ENCODE data around the gene DPAGT1. TPM values are rescaled to one million over a fixed set of nuclear protein-coding genes. Genes with fewer than 3 reads are reported as not detected.

DPAGT1 gene
- total RNA-seq, 3 donors from 2014 or later (not counting 1 experiment from before 2014, with no cell fraction given) = 20.5 to 28.5 (median 24.4) TPM

- TF ChIP-seq, protein P1, sequence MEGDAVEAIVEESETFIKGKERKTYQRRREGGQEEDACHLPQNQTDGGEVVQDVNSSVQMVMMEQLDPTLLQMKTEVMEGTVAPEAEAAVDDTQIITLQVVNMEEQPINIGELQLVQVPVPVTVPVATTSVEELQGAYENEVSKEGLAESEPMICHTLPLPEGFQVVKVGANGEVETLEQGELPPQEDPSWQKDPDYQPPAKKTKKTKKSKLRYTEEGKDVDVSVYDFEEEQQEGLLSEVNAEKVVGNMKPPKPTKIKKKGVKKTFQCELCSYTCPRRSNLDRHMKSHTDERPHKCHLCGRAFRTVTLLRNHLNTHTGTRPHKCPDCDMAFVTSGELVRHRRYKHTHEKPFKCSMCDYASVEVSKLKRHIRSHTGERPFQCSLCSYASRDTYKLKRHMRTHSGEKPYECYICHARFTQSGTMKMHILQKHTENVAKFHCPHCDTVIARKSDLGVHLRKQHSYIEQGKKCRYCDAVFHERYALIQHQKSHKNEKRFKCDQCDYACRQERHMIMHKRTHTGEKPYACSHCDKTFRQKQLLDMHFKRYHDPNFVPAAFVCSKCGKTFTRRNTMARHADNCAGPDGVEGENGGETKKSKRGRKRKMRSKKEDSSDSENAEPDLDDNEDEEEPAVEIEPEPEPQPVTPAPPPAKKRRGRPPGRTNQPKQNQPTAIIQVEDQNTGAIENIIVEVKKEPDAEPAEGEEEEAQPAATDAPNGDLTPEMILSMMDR (IDR thresholded peaks at IDR 0.05) = no peak
- Mint-ChIP-seq H3K4me3 (peak overlapping the region; percentile 98), H3K9me3 (no peaks in the 10 kb centered on the region), H3K4me1 (peaks cover 33 to 51% of the 10 kb centered on the region in 2 donors), H3K27ac (peak overlapping the region; percentile 96 to 98), H3K27me3 (ENCODE audit: low read depth in 2 of 2) (no peaks in the 10 kb centered on the region), H3K36me3 (peaks cover 14% of the 10 kb centered on the region)
- no peaks in the 10 kb centered on the region for H3K27me3 ChIP-seq (ENCODE audit: control insufficient read depth, insufficient read depth, low read length)
- H3K9me3 ChIP-seq (ENCODE audit: control insufficient read depth, insufficient read depth, low read length) = no peaks in the 10 kb centered on the region
- intact Hi-C loops (cut with micrococcal nuclease) = loop anchor here (2.0 to 10.0 kb wide), 3 partner anchors 25 to 139 kb away; partner anchors contain the start of genes RPS25, SLC37A4 and TRAPPC4
- peak overlapping the region; percentile 77 for H3K27ac ChIP-seq (ENCODE audit: low read length)
- ATAC-seq (no peak), DNase-seq (peak in 1 of 2 donors; percentile 44)
- H3K36me3 ChIP-seq (ENCODE audit: control insufficient read depth, insufficient read depth, low read length) = peaks cover 44% of the 10 kb centered on the region
- peak overlapping the region; percentile 70 for H3K4me3 ChIP-seq (ENCODE audit: low read length)
- WGBS (ENCODE audit: insufficient coverage) = 79% methylated on average over 6 of the region's 6 CpGs
- H3K4me1 ChIP-seq (ENCODE audit: control insufficient read depth, insufficient read depth, low read length) = peaks cover 24% of the 10 kb centered on the region
These were observed 45.8 kb downstream of the DPAGT1 start for GRCh38 chr11:119055901-119056300.

- H3K4me1 Mint-ChIP-seq = peaks cover 39 to 56% of the 10 kb centered on the region in 2 donors
These were observed 47.2 kb downstream of the DPAGT1 start for GRCh38 chr11:119054418-119054817.

GRCh38 chr11:119052163-119052814 is 49.4 kb downstream of the DPAGT1 start:
- no peaks in the 10 kb centered on the region for H3K27me3 ChIP-seq (ENCODE audit: control insufficient read depth, insufficient read depth, low read length)
- intact Hi-C loops (cut with micrococcal nuclease) = loop anchor here (10.0 kb wide), 1 partner anchor 143 kb away; no protein-coding TSS in a partner anchor
- peaks cover 78% of the 10 kb centered on the region for H3K36me3 ChIP-seq (ENCODE audit: control insufficient read depth, insufficient read depth, low read length)
- peaks cover 15% of the 10 kb centered on the region for H3K4me1 ChIP-seq (ENCODE audit: control insufficient read depth, insufficient read depth, low read length)
- WGBS (ENCODE audit: insufficient coverage) = 92% methylated on average over 22 of the region's 23 CpGs
- Mint-ChIP-seq H3K4me3 (no peak overlapping the region), H3K9me3 (no peaks in the 10 kb centered on the region), H3K27me3 (ENCODE audit: low read depth in 2 of 2) (no peaks in the 10 kb centered on the region), H3K4me1 (peaks cover 31 to 43% of the 10 kb centered on the region in 2 donors), H3K36me3 (peaks cover 32% of the 10 kb centered on the region), H3K27ac (no peak overlapping the region)
- DNase-seq = no peak
- ATAC-seq = no peak
- no peaks in the 10 kb centered on the region for H3K9me3 ChIP-seq (ENCODE audit: control insufficient read depth, insufficient read depth, low read length)
- no peak overlapping the region for H3K4me3 ChIP-seq (ENCODE audit: low read length)
- H3K27ac ChIP-seq (ENCODE audit: low read length) = no peak overlapping the region
- TF ChIP-seq, protein P1 (IDR thresholded peaks at IDR 0.05) = no peak

More at GRCh38 chr11:119054418-119054817, 47.2 kb downstream of the DPAGT1 start:
- Histone ChIP-seq H3K27me3 (ENCODE audit: control insufficient read depth, insufficient read depth, low read length) (no peaks in the 10 kb centered on the region), H3K4me1 (ENCODE audit: control insufficient read depth, insufficient read depth, low read length) (peaks cover 24% of the 10 kb centered on the region), H3K4me3 (ENCODE audit: low read length) (no peak overlapping the region), H3K27ac (ENCODE audit: low read length) (no peak overlapping the region), H3K9me3 (ENCODE audit: control insufficient read depth, insufficient read depth, low read length) (no peaks in the 10 kb centered on the region), H3K36me3 (ENCODE audit: control insufficient read depth, insufficient read depth, low read length) (peaks cover 57% of the 10 kb centered on the region)
- TF ChIP-seq, protein P1 (IDR thresholded peaks at IDR 0.05) = no peak
- peaks cover 21% of the 10 kb centered on the region for H3K36me3 Mint-ChIP-seq
- no peak for ATAC-seq
- H3K27ac Mint-ChIP-seq = peak overlapping the region in 1 of 2 donors; percentile 43
- intact Hi-C loops (cut with micrococcal nuclease) = loop anchor here (10.0 kb wide), 1 partner anchor 140 kb away; no protein-coding TSS in a partner anchor
- WGBS (ENCODE audit: insufficient coverage) = 98% methylated on average over 10 of the region's 10 CpGs
- peak overlapping the region; percentile 98 for H3K4me3 Mint-ChIP-seq
- no peak for DNase-seq
- no peaks in the 10 kb centered on the region for H3K27me3 Mint-ChIP-seq (ENCODE audit: low read depth in 2 of 2)
- no peaks in the 10 kb centered on the region for H3K9me3 Mint-ChIP-seq

Data from natural killer cell (primary cell).